Hematopoietic multipotent progenitor cell treated with erythropoietin and hydrocortisone succinate and interleukin-3 and kit ligand, for 4 days (in vitro differentiated cells): ENCODE data around the gene THRA.
A peak's percentile ranks its signal among the peaks of the same experiment; 100 is the strongest.

ENCODE experiments used
- DNase-seq: peaks from one replicate; pipeline ENCODE4 v3.0.0-alpha.2; 2015

THRA gene

DNA sequence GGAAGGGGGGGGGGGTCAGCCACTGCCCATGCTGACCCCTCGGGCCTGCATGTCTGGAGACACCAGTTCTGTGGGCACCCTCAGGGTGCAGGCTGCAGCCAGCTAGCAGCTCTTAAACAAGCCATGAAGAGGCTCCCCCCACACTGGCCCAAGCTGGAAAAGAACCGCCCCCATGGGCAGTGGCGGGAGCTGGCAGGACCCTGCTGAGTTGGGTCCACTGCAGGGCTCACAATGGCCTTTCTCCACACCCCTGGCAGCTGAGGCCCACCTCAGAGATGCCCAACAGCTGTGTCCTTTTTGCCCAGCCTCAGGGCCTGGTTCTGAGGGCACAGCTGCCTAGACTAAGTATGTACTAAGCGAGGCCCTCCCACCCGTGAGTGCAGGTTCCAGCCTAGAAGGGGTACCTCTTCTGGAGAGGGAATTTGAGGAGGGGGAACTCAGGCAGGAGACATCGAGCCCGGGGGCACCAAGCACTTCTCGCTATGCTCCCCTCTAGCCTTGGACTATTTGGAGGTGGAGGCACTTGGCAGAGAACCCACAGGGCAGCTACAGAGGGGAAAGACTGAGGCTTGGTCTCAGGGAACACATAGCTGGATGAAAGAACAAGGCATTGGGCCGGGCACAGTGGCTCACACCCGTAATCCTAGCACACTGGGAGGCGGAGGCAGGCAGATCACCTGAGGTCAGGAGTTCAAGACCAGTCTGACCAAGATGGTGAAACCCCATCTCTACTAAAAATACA, 3.2 kb downstream of the THRA start:
- DNase-seq, result no peak

GRCh38 chr17:40067710-40068109, 4.9 kb downstream of the THRA start:
- DNase-seq, result no peak

GRCh38 chr17:40068129-40068581, 5.4 kb downstream of the THRA start:
- DNase-seq, result no peak

DNA sequence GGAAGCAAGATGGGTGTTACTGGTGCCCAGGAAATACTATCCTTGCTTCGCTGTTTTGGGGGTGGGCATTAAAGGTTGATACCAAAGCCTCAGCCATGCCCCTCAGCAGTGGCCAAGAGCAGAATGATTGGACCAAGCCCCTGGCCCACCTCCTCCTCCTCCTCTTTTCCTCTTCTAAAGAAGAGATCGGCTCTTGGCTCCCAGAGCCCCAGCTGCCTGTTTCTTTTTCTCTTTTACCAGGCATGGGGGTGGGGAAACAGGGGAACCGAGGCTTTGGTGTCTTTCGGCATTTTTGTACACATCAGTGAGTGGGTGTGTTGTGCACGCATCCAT, 5.8 kb downstream of the THRA start:
- no peak for DNase-seq

GRCh38 chr17:40068917-40069750, 6.4 kb downstream of the THRA start:
- peak; percentile 93 for DNase-seq

- DNase-seq, result peak; percentile 91
These were observed 7.3 kb downstream of the THRA start for GRCh38 chr17:40069751-40070708.

DNA sequence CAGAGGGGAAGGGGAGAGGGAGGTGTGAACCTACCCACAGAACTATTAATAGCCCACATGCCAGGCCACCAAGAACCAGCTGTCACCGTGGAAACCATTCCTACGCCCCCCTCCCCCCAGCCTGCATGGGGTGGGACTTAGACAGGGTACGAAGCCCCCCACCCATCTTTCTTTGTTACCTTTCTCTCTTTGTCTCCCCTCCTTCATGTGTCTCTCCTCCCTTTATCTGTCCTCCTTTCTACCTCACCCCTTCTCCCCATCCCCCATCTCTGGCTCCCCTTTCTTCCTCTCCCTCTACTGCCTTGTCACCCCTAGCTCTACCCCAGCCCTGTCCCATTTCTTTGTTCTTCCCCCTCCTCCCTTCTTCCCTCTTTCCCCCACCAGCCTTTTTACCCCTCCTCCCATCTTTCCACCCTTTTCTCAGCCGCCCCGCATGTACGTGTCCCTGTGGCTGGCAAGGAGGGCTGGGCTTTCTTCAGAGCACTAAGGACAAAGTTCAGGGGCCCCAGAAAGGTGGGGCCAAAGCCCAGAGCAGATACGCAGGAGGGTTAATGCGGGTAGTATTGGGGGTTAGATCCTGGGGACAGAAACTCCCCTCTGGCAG, 8.0 kb downstream of the THRA start:
- DNase-seq, result peak; percentile 82

DNA sequence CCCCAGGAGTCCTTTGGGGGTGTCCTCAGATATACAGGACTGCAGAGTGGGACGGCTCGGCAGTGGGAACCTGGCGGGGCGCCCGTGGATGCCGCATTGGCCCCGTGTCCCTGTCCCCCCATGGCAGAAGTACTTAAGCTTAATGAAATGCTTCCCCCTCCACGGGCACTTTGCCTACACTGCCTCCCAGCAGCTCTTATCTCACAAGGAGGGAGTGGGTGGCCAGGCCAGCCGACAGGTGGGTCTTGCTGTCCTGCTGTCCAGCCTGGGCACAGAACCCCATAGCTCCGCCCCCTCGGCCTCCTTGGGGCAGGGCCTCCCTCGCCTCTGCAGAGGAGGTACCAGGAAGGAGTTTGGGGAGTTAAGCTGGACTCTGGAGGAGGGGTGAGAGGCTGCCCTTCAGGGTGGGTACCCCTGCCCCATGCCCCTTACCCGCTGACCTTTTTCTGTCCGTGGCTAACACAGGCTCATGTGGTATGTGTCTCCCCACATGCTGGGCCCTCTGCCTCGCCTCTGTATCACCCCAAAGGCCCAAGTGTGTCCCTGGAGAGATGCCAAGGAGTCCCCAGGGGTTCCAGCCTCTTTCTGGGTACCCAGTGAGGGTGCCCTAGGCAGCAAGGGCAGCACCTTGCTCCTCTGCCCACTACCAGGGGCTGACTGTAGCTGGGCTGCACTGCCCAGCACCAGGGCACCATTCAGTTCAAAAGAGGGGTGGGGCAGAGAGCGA, 8.7 kb downstream of the THRA start:
- peak; percentile 69 for DNase-seq

DNA sequence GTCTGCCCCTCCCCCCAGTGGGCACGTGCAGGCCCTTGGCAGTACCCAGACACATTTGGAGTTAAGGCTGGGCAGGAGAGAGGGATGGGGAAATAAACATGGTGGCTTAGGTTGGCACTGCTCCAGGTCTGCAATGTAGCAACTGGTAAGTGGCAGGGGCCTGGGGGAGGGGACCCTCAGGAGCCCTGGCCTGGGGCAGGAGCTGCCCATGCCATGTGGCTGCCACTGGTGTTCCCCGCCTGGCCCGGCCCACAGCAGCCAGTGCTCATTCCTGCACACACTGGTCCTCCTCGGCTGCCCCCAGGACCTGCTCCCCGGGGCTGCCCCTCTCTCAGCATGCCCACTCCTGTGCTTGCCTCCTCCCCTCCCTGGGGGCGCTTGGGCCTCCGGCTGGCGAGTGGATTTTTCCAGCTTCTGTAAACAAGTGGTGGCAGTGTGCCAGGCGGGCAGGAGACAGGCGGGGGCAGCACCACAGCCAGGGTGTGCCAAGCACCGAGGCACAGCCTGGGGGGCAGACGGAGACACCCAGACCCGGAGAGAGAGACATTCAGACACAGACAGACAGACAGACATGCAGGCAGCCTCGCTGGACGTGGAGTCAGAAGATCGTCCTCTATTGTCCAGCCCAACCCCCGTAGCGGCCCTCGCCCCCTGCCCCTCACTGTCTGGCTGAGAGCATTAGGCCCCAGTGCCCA, 9.4 kb downstream of the THRA start:
- peak; percentile 93 for DNase-seq

DNA sequence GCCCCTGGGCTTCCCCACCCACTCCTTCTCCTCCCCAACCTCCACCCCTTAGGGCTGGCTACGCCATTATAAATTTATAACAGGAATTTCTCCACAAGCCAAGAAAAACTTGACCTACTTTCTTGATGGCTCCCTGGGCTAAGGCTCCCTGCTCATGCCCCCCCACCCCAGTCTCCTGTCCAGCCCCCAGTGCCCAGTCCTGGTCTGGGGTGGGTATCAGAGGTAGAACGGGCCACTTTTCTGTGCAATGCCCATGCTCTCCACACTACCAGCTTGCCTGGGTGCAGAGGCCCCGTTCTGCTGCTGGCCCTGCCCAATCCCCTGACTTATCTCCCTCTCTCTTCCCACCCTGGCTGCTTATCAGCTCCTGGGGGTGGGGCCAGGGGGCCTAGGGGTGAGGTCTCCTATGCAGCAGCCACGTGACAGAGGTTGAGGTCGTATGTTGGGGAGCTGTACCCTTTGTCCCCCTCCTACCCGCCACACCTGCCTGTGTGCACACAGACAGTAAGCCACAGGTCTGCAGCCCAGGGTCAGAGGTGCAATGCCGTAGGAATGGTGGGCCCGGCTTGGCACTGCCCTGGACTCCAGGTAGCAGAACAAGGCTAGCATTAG, 10.1 kb downstream of the THRA start:
- DNase-seq, result peak; percentile 92

- DNase-seq, result no peak
These were observed 10.8 kb downstream of the THRA start for GRCh38 chr17:40073454-40074174.

GRCh38 chr17:40074175-40074512, 11.4 kb downstream of the THRA start:
- no peak for DNase-seq

GRCh38 chr17:40074871-40075200, 12.1 kb downstream of the THRA start:
- DNase-seq, result no peak

GRCh38 chr17:40075201-40075941, 12.6 kb downstream of the THRA start:
- DNase-seq, result peak; percentile 90

GRCh38 chr17:40075942-40076498, 13.3 kb downstream of the THRA start:
- no peak for DNase-seq

DNA sequence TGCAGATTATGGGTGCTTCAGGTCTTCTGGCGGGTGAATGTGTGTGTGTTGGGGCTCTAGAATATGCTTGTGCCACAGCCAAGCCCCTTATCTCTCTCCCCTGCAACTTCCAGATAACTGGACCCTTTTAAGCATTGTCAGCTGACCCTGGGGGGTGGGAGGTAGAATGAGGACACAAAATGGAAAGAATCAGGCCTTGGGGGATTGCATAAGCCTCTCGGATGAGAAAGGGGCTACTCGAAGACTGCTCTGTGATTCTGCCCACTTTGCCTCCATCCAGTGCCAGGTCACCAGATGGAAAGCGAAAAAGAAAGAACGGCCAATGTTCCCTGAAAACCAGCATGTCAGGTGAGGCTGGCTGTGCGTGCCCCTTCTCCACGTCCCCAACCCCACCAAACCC, 13.8 kb downstream of the THRA start:
- peak; percentile 77 for DNase-seq

DNA sequence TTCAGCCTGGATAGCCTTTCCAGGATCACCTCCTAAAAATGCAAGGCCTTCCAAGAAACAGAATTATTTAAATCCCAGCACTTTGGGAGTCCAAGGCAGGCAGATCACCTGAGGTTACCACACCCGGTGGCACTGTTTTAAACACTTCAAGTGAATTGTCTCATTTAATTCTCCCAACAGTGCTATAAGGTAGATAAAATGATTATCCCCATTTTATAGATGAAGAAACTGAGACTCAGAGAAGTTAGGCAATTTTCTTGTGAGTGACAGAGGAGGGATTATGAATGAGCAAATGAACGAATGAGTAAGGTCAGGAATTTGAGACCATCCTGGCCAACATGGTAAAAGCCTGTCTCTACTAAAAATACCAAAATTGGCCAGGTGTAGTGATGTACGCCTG, 16.8 kb downstream of the THRA start:
- no peak for DNase-seq

- no peak for DNase-seq
These were observed 21.7 kb downstream of the THRA start for GRCh38 chr17:40084477-40084876.
